K562 (cell line): ENCODE measurements around the gene UCP3. TPM values are rescaled to one million over a fixed set of nuclear protein-coding genes. Genes with fewer than 3 reads are reported as not detected.
A peak's percentile ranks its signal among the peaks of the same experiment; 100 is the strongest.

Source experiments
- BCOR ChIP-seq: fragments of 450-650 bp; IDR thresholded peaks from 2 replicates; pipeline ENCODE4 v1.6.1; 2016
- CBX2 ChIP-seq: fragments of 200-600 bp; sonication (generic); IDR thresholded peaks from one replicate; pipeline ENCODE4 v1.6.1; 2012; ENCODE audit warnings: mild to moderate bottlenecking, low read length, inconsistent platforms; ENCODE audit not compliant: insufficient read depth, poor library complexity, severe bottlenecking
- CEBPG ChIP-seq, 3 experiments: fragments of 200-800 bp in 1 of 3; sonication (Bioruptor generic) in 1 of 3; sonication (generic) in 1 of 3; formaldehyde crosslinking in 1 of 3; IDR thresholded peaks in 2 of 3; conservative IDR thresholded peaks in 1 of 3; 2 replicates each; pipeline versions ENCODE4 v1.6.1 to v1.8.0; 2016 to 2022; ENCODE audit warnings: missing compliant biosample characterization in 2 of 3, missing genetic modification characterization in 2 of 3, mild to moderate bottlenecking in 1 of 3, missing genetic modification reagents in 1 of 3
- ESRRA ChIP-seq: fragments of 450-650 bp; IDR thresholded peaks from 2 replicates; pipeline ENCODE4 v1.6.1; 2014; ENCODE audit warnings: low read depth, mild to moderate bottlenecking, moderate library complexity, borderline replicate concordance
- HIVEP1 ChIP-seq: fragments of 250-450 bp; sonication (Bioruptor Pico); IDR thresholded peaks from 2 replicates; pipeline ENCODE4 v1.4.0; 2020; ENCODE audit warnings: mild to moderate bottlenecking
- IRF9 ChIP-seq: fragments of 450-650 bp; IDR thresholded peaks from 2 replicates; pipeline ENCODE4 v1.6.1; 2016; ENCODE audit warnings: missing biosample characterization, missing genetic modification characterization
- NCOA6 ChIP-seq: fragments of 450-650 bp; IDR thresholded peaks from 2 replicates; pipeline ENCODE4 v1.6.1; 2017; ENCODE audit warnings: mild to moderate bottlenecking
- NFRKB ChIP-seq: fragments of 450-650 bp; IDR thresholded peaks from 2 replicates; pipeline ENCODE4 v1.6.1; 2016; ENCODE audit warnings: low read depth
- POLR2AphosphoS2 ChIP-seq: IDR thresholded peaks from 2 replicates; pipeline ENCODE4 v1.6.1; 2012; ENCODE audit warnings: low read length, improper control_type of control experiment
- PREB ChIP-seq: sonication (generic); formaldehyde crosslinking; IDR thresholded peaks from 2 replicates; pipeline ENCODE4 v1.8.1; 2023; ENCODE audit warnings: mild to moderate bottlenecking, missing genetic modification reagents
- SIN3B ChIP-seq: fragments of 450-650 bp; IDR thresholded peaks from 2 replicates; pipeline ENCODE4 v1.6.1; 2017; ENCODE audit warnings: low read depth, mild to moderate bottlenecking, moderate library complexity
- ZNF780A ChIP-seq: fragments of 250-450 bp; sonication (Bioruptor Pico); IDR thresholded peaks from 2 replicates; pipeline ENCODE4 v1.5.0; 2021; ENCODE audit warnings: mild to moderate bottlenecking
- polyA plus RNA-seq, 8 experiments: library from polyadenylated mRNA; depleted of rRNA in 4 of 8; stranded (reverse) in 5 of 8; unstranded in 3 of 8; fragments of >200 nt; fragmentation: Nextera tagmentation in 2 of 8; fragmentation: Illumina TruSeq in 1 of 8; extraction: Ambion mirVana in 2 of 8; extraction: Trizol in 1 of 8; gene quantifications; 2 replicates each; pipeline versions ENCODE4 v1.2.1 to v1.2.3, GENCODE V29; 2011 to 2014; ENCODE audit warnings: inconsistent platforms in 1 of 8, missing spikeins in 1 of 8
- total RNA-seq, 7 experiments: library from RNA; depleted of rRNA in 6 of 7; stranded (reverse); fragments of >200 nt in 6 of 7; fragmentation: Illumina TruSeq in 2 of 7; extraction: Trizol in 2 of 7; gene quantifications; 2 replicates each; pipeline versions ENCODE4 v1.2.1 to v1.2.3, GENCODE V29; 2011 to 2021; ENCODE audit warnings: low replicate concordance in 1 of 7
- TF ChIP-seq, protein P1 (sequence below): IDR thresholded peaks from 3 replicates; pipeline ENCODE4 v1.6.1; 2011; ENCODE audit warnings: borderline replicate concordance, mild to moderate bottlenecking, moderate library complexity; ENCODE audit not compliant: insufficient read length; ENCODE audit errors: extremely low read depth
- TF ChIP-seq, protein P2 (sequence below): sonication (generic); formaldehyde crosslinking; IDR thresholded peaks from 2 replicates; pipeline ENCODE4 v1.4.0; 2020; ENCODE audit warnings: mild to moderate bottlenecking, missing genetic modification reagents
- TF ChIP-seq, protein P3 (sequence below), 2 experiments: IDR thresholded peaks; 2 replicates each; pipeline ENCODE4 v1.6.1; 2012; ENCODE audit warnings: improper control_type of control experiment in 2 of 2, low read depth in 2 of 2, low read length in 2 of 2, borderline replicate concordance in 1 of 2

The UCP3 gene
- total and polyA plus RNA-seq, 9 of the 15 experiments (the other 6 are each of a cell fraction or from before 2014, with no cell fraction given), result 0.05 to 0.65 (median 0.25) TPM; not detected in 2

- TF ChIP-seq CEBPG (CRISPR knock-in tag; IDR thresholded peaks at IDR 0.05), result no peak; the same call in 1 of the 2 replicates
- no peak for TF ChIP-seq CEBPG (tag; conservative IDR thresholded peaks at IDR 0.05 in 1 of 2, IDR thresholded peaks at IDR 0.05 in 1 of 2)
- TF ChIP-seq NCOA6, result no peak
- TF ChIP-seq PREB (CRISPR knock-in tag), result no peak
- TF ChIP-seq, protein P1, sequence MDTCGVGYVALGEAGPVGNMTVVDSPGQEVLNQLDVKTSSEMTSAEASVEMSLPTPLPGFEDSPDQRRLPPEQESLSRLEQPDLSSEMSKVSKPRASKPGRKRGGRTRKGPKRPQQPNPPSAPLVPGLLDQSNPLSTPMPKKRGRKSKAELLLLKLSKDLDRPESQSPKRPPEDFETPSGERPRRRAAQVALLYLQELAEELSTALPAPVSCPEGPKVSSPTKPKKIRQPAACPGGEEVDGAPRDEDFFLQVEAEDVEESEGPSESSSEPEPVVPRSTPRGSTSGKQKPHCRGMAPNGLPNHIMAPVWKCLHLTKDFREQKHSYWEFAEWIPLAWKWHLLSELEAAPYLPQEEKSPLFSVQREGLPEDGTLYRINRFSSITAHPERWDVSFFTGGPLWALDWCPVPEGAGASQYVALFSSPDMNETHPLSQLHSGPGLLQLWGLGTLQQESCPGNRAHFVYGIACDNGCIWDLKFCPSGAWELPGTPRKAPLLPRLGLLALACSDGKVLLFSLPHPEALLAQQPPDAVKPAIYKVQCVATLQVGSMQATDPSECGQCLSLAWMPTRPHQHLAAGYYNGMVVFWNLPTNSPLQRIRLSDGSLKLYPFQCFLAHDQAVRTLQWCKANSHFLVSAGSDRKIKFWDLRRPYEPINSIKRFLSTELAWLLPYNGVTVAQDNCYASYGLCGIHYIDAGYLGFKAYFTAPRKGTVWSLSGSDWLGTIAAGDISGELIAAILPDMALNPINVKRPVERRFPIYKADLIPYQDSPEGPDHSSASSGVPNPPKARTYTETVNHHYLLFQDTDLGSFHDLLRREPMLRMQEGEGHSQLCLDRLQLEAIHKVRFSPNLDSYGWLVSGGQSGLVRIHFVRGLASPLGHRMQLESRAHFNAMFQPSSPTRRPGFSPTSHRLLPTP, result no peak
- TF ChIP-seq CBX2, result no peak
- TF ChIP-seq NFRKB, result peak; percentile 22
- no peak for TF ChIP-seq ZNF780A
- TF ChIP-seq IRF9 (tag), result no peak
- peak; percentile 47; the same call in 1 of the 2 replicates for TF ChIP-seq ESRRA
- TF ChIP-seq, protein P2, sequence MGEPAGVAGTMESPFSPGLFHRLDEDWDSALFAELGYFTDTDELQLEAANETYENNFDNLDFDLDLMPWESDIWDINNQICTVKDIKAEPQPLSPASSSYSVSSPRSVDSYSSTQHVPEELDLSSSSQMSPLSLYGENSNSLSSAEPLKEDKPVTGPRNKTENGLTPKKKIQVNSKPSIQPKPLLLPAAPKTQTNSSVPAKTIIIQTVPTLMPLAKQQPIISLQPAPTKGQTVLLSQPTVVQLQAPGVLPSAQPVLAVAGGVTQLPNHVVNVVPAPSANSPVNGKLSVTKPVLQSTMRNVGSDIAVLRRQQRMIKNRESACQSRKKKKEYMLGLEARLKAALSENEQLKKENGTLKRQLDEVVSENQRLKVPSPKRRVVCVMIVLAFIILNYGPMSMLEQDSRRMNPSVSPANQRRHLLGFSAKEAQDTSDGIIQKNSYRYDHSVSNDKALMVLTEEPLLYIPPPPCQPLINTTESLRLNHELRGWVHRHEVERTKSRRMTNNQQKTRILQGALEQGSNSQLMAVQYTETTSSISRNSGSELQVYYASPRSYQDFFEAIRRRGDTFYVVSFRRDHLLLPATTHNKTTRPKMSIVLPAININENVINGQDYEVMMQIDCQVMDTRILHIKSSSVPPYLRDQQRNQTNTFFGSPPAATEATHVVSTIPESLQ, result 0 out of 2 replicates have a peak, but pooled peaks have one; percentile 47
- TF ChIP-seq SIN3B, result 0 out of 2 replicates have a peak, but pooled peaks have one; percentile 57
- TF ChIP-seq, protein P3, sequence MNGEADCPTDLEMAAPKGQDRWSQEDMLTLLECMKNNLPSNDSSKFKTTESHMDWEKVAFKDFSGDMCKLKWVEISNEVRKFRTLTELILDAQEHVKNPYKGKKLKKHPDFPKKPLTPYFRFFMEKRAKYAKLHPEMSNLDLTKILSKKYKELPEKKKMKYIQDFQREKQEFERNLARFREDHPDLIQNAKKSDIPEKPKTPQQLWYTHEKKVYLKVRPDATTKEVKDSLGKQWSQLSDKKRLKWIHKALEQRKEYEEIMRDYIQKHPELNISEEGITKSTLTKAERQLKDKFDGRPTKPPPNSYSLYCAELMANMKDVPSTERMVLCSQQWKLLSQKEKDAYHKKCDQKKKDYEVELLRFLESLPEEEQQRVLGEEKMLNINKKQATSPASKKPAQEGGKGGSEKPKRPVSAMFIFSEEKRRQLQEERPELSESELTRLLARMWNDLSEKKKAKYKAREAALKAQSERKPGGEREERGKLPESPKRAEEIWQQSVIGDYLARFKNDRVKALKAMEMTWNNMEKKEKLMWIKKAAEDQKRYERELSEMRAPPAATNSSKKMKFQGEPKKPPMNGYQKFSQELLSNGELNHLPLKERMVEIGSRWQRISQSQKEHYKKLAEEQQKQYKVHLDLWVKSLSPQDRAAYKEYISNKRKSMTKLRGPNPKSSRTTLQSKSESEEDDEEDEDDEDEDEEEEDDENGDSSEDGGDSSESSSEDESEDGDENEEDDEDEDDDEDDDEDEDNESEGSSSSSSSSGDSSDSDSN (IDR thresholded peaks at IDR 0.05; ENCODE audit: borderline replicate concordance in 1 of 2, low read depth in 2 of 2, low read length in 2 of 2), result peak; percentile 75 to 92; a peak in 2 of 4 replicates
- TF ChIP-seq BCOR, result peak; percentile 44; the same call in 1 of the 2 replicates
- no peak for TF ChIP-seq POLR2AphosphoS2
- TF ChIP-seq HIVEP1 (CRISPR knock-in tag), result peak; percentile 65; the same call in 1 of the 2 replicates
Observed at GRCh38 chr11:73982990-73983740, 25.7 kb downstream of the UCP3 start (continued).
